Neural cell (in vitro differentiated cells): ENCODE results near the gene NFS1. TPM values are rescaled to one million over a fixed set of nuclear protein-coding genes. Genes with fewer than 3 reads are reported as not detected.

Experiments
- H2AFZ ChIP-seq: fragments of 200-600, 300-800 bp; sonication (generic), shearing (Covaris generic); 2 replicates; pipeline ENCODE4 v1.6.0; 2014; ENCODE audit warnings: low read depth, mild to moderate bottlenecking, antibody characterized with exemption, low read length, moderate library complexity
- H3F3A ChIP-seq: fragments of 200-600 bp; shearing (Covaris generic); 2 replicates; pipeline ENCODE4 v1.6.1; 2016; ENCODE audit warnings: mild to moderate bottlenecking, moderate library complexity, mixed read lengths, antibody characterized with exemption, low read length; ENCODE audit not compliant: insufficient read depth, poor library complexity, severe bottlenecking
- H3K27ac ChIP-seq: fragments of 200-600, 300-800 bp; sonication (generic), shearing (Covaris generic); 2 replicates; pipeline ENCODE4 v1.5.1; 2014; ENCODE audit warnings: mild to moderate bottlenecking, low read length, moderate library complexity
- H3K27me3 ChIP-seq: fragments of 300-800, 200-600 bp; sonication (generic), shearing (Covaris generic); 2 replicates; pipeline ENCODE4 v1.6.0; 2014; ENCODE audit warnings: mild to moderate bottlenecking, low read depth, low read length, moderate library complexity; ENCODE audit not compliant: insufficient read depth
- H3K36me3 ChIP-seq: fragments of 300-800, 200-600 bp; sonication (generic), shearing (Covaris generic); 2 replicates; pipeline ENCODE4 v1.5.1; 2014; ENCODE audit warnings: mild to moderate bottlenecking, antibody characterized with exemption, low read length, moderate library complexity; ENCODE audit not compliant: insufficient read depth
- H3K4me2 ChIP-seq: fragments of 300-800, 200-600 bp; sonication (generic), shearing (Covaris generic); 2 replicates; pipeline ENCODE4 v1.6.0; 2014; ENCODE audit warnings: mild to moderate bottlenecking, low read length
- H3K4me3 ChIP-seq: fragments of 300-800, 200-600 bp; sonication (generic), shearing (Covaris generic); 2 replicates; pipeline ENCODE4 v1.5.1; 2014; ENCODE audit warnings: mild to moderate bottlenecking, low read length, moderate library complexity
- H3K79me2 ChIP-seq: fragments of 200-600 bp; shearing (Covaris generic); replicated peaks from 2 replicates; pipeline ENCODE4 v1.6.0; 2014; ENCODE audit warnings: mild to moderate bottlenecking, low read length, moderate library complexity; ENCODE audit not compliant: insufficient read depth
- H3K9ac ChIP-seq: fragments of 300-800, 200-600 bp; sonication (generic), shearing (Covaris generic); 2 replicates; pipeline ENCODE4 v1.6.1; 2016; ENCODE audit warnings: mild to moderate bottlenecking, low read length, mixed read lengths
- H3K9me2 ChIP-seq: fragments of 200-600 bp; shearing (Covaris generic); 2 replicates; pipeline ENCODE4 v1.6.1; 2016; ENCODE audit warnings: mild to moderate bottlenecking, low read length, mixed read lengths; ENCODE audit not compliant: insufficient read depth
- H3K9me3 ChIP-seq: fragments of 200-600, 300-800 bp; sonication (generic), shearing (Covaris generic); 2 replicates; pipeline ENCODE4 v1.6.1; 2016; ENCODE audit warnings: mild to moderate bottlenecking, mixed run types, low read length, moderate library complexity, mixed read lengths
- H4K20me1 ChIP-seq: fragments of 200-600 bp; shearing (Covaris generic); 2 replicates; pipeline ENCODE4 v1.6.1; 2016; ENCODE audit warnings: mild to moderate bottlenecking, mixed run types; ENCODE audit not compliant: insufficient read depth
- CTCF ChIP-seq: fragments of 450-650 bp; IDR thresholded peaks from 2 replicates; pipeline ENCODE4 v1.5.1; 2014; ENCODE audit warnings: antibody characterized with exemption, mild to moderate bottlenecking, moderate library complexity; ENCODE audit not compliant: poor library complexity, severe bottlenecking
- EP300 ChIP-seq: fragments of 450-650 bp; conservative IDR thresholded peaks from 2 replicates; pipeline ENCODE4 v1.6.1; 2014; ENCODE audit warnings: antibody characterized with exemption, mild to moderate bottlenecking, moderate library complexity; ENCODE audit not compliant: poor library complexity, severe bottlenecking
- EZH2 ChIP-seq: fragments of 200-600, 300-800 bp; shearing (Covaris generic), sonication (generic); IDR thresholded peaks from 2 replicates; pipeline ENCODE4 v1.6.1; 2014; ENCODE audit warnings: antibody characterized with exemption, low read length, borderline replicate concordance, mild to moderate bottlenecking; ENCODE audit not compliant: insufficient read depth, poor library complexity, severe bottlenecking
- MXI1 ChIP-seq: fragments of 450-650 bp; conservative IDR thresholded peaks from 2 replicates; pipeline ENCODE4 v1.6.1; 2014; ENCODE audit warnings: antibody characterized with exemption, mild to moderate bottlenecking; ENCODE audit not compliant: poor library complexity, severe bottlenecking
- RAD21 ChIP-seq: fragments of 450-650 bp; conservative IDR thresholded peaks from 2 replicates; pipeline ENCODE4 v1.6.1; 2014; ENCODE audit warnings: antibody characterized with exemption, mild to moderate bottlenecking, moderate library complexity
- REST ChIP-seq: IDR thresholded peaks from 2 replicates; pipeline ENCODE4 v1.6.1; 2012; ENCODE audit warnings: borderline replicate concordance
- SMC3 ChIP-seq: fragments of 450-650 bp; conservative IDR thresholded peaks from 2 replicates; pipeline ENCODE4 v1.6.1; 2014; ENCODE audit warnings: antibody characterized with exemption, mild to moderate bottlenecking, moderate library complexity; ENCODE audit not compliant: poor library complexity
- polyA plus RNA-seq: library from polyadenylated mRNA; depleted of rRNA; stranded (reverse); fragments of >200 nt; gene quantifications from 2 replicates; pipeline ENCODE4 v1.2.3, GENCODE V29; 2014

Gene NFS1
- polyA plus RNA-seq, 1 donor from 2014 or later: 55.2 TPM

GRCh38 chr20:35711588-35712209, 12.5 kb upstream of the NFS1 start:
- H3K4me3 ChIP-seq: no peak overlapping the region
- no peak overlapping the region for H3K9ac ChIP-seq
- peaks cover 7% of the 10 kb centered on the region for H3F3A ChIP-seq
- no peaks in the 10 kb centered on the region for H3K27me3 ChIP-seq
- H3K27ac ChIP-seq: no peak overlapping the region
- no peaks in the 10 kb centered on the region for H3K9me2 ChIP-seq
- H3K36me3 ChIP-seq: peaks cover 8% of the 10 kb centered on the region
- no peak overlapping the region for H2AFZ ChIP-seq
- no peaks in the 10 kb centered on the region for H3K9me3 ChIP-seq
- H3K4me2 ChIP-seq: no peak overlapping the region
- H4K20me1 ChIP-seq: peaks cover 26% of the 10 kb centered on the region
- peaks cover 45% of the 10 kb centered on the region for H3K79me2 ChIP-seq
- TF ChIP-seq MXI1: no peak
- TF ChIP-seq SMC3: no peak
- TF ChIP-seq CTCF: no peak
- TF ChIP-seq RAD21: no peak
- TF ChIP-seq REST: no peak

- H3K79me2 ChIP-seq: peaks cover 40% of the 10 kb centered on the region
These were observed 11.9 kb upstream of the NFS1 start for GRCh38 chr20:35710884-35711587.

More at GRCh38 chr20:35710884-35711587, 11.9 kb upstream of the NFS1 start:
- H3K27me3 ChIP-seq: no peaks in the 10 kb centered on the region
- TF ChIP-seq SMC3 (no peak), EP300 (no peak), MXI1 (no peak), EZH2 (no peak), REST (no peak)
- no peaks in the 10 kb centered on the region for H3K9me3 ChIP-seq
- H3F3A ChIP-seq: peaks cover 7% of the 10 kb centered on the region
- no peak overlapping the region for H3K4me3 ChIP-seq
- H3K36me3 ChIP-seq: peaks cover 8% of the 10 kb centered on the region
- H3K4me2 ChIP-seq: no peak overlapping the region
- no peak overlapping the region for H3K9ac ChIP-seq
- no peak overlapping the region for H2AFZ ChIP-seq
- no peaks in the 10 kb centered on the region for H3K9me2 ChIP-seq
- H4K20me1 ChIP-seq: peaks cover 27% of the 10 kb centered on the region
- H3K27ac ChIP-seq: no peak overlapping the region
